GM23338 (cell line): Measurements from ENCODE around the gene TNNT3. TPM values are rescaled to one million over a fixed set of nuclear protein-coding genes. Genes with fewer than 3 reads are reported as not detected.

Source experiments
- ATAC-seq: fragments of 200-7000 bp; cut with Tn5 transposase; 3 replicates; pipeline ENCODE4 v1.9.1; 2020
- DNase-seq: peaks from one replicate; pipeline ENCODE4 v3.0.0-alpha.2; 2015; ENCODE audit warnings: low spot score
- H2AFZ ChIP-seq: fragments of 200-600 bp; sonication (generic); 2 replicates; pipeline ENCODE4 v1.8.0; 2016; ENCODE audit warnings: antibody characterized with exemption, mild to moderate bottlenecking, moderate library complexity
- H3F3A ChIP-seq: fragments of 200-600 bp; sonication (generic); replicated peaks from 2 replicates; pipeline ENCODE4 v1.8.0; 2017; ENCODE audit warnings: antibody characterized with exemption, mixed run types, low read depth
- H3K27ac ChIP-seq: fragments of 200-600 bp; sonication (generic); 2 replicates; pipeline ENCODE4 v1.6.1; 2016; ENCODE audit warnings: low read depth
- H3K27me3 ChIP-seq: fragments of 200-600 bp; sonication (generic); 2 replicates; pipeline ENCODE4 v1.8.0; 2016; ENCODE audit warnings: mild to moderate bottlenecking, mixed run types, moderate library complexity; ENCODE audit not compliant: insufficient read depth
- H3K36me3 ChIP-seq: fragments of 200-600 bp; sonication (generic); 2 replicates; pipeline ENCODE4 v1.8.0; 2016; ENCODE audit warnings: mild to moderate bottlenecking; ENCODE audit not compliant: insufficient read depth
- H3K4me1 ChIP-seq: fragments of 200-600 bp; sonication (generic); 2 replicates; pipeline ENCODE4 v1.8.0; 2016; ENCODE audit warnings: mild to moderate bottlenecking, moderate library complexity; ENCODE audit not compliant: insufficient read depth
- H3K4me2 ChIP-seq: fragments of 200-600 bp; sonication (generic); 2 replicates; pipeline ENCODE4 v1.7.1; 2017; ENCODE audit warnings: mixed run types
- H3K4me3 ChIP-seq: fragments of 200-600 bp; sonication (generic); 2 replicates; pipeline ENCODE4 v1.6.1; 2016; ENCODE audit warnings: mixed run types
- H3K79me2 ChIP-seq: fragments of 200-600 bp; sonication (generic); replicated peaks from 2 replicates; pipeline ENCODE4 v1.8.0; 2017; ENCODE audit warnings: mild to moderate bottlenecking; ENCODE audit not compliant: insufficient read depth
- H3K9me2 ChIP-seq: fragments of 200-600 bp; sonication (generic); 2 replicates; pipeline ENCODE4 v1.8.0; 2017; ENCODE audit not compliant: insufficient read depth
- H4K20me1 ChIP-seq: fragments of 200-600 bp; sonication (generic); replicated peaks from 2 replicates; pipeline ENCODE4 v1.8.0; 2017; ENCODE audit warnings: mild to moderate bottlenecking; ENCODE audit not compliant: insufficient read depth
- H3K27ac Mint-ChIP-seq: 2 replicates; pipeline ENCODE4 v1.8.0; 2020; ENCODE audit warnings: inconsistent platforms, mild to moderate bottlenecking, moderate library complexity, mixed read lengths
- H3K27me3 Mint-ChIP-seq: 3 replicates; pipeline ENCODE4 v1.8.0; 2022; ENCODE audit warnings: low read depth, mild to moderate bottlenecking, moderate library complexity, mixed read lengths, inconsistent platforms; ENCODE audit not compliant: insufficient read depth, poor library complexity
- H3K36me3 Mint-ChIP-seq: 3 replicates; pipeline ENCODE4 v1.8.0; 2021; ENCODE audit warnings: low read depth, mild to moderate bottlenecking, inconsistent platforms, moderate library complexity, mixed read lengths
- H3K4me1 Mint-ChIP-seq: 3 replicates; pipeline ENCODE4 v1.8.0; 2020; ENCODE audit warnings: mild to moderate bottlenecking, inconsistent platforms, mixed read lengths
- H3K4me3 Mint-ChIP-seq: 3 replicates; pipeline ENCODE4 v1.8.0; 2021; ENCODE audit warnings: moderate library complexity, mild to moderate bottlenecking, inconsistent platforms, mixed read lengths
- H3K9me3 Mint-ChIP-seq: 3 replicates; pipeline ENCODE4 v1.8.0; 2020; ENCODE audit warnings: moderate library complexity, mild to moderate bottlenecking, inconsistent platforms, mixed read lengths
- CREB1 ChIP-seq: fragments of 250-450 bp; sonication (Bioruptor Pico); IDR thresholded peaks from 2 replicates; pipeline ENCODE4 v1.5.0; 2020; ENCODE audit warnings: low read depth, mild to moderate bottlenecking, moderate library complexity
- JUNB ChIP-seq: IDR thresholded peaks from one replicate; pipeline ENCODE4 v1.6.1; 2016; ENCODE audit warnings: antibody characterized with exemption; ENCODE audit not compliant: unreplicated experiment
- POLR2AphosphoS5 ChIP-seq: IDR thresholded peaks from 2 replicates; pipeline ENCODE4 v1.6.1; 2016; ENCODE audit warnings: antibody characterized with exemption, low read depth
- ZNF114 ChIP-seq: fragments of 250-450 bp; sonication (Bioruptor Pico); IDR thresholded peaks from 2 replicates; pipeline ENCODE4 v1.5.0; 2020; ENCODE audit warnings: mild to moderate bottlenecking, moderate library complexity
- ZNF331 ChIP-seq: fragments of 250-450 bp; sonication (Bioruptor Pico); IDR thresholded peaks from 2 replicates; pipeline ENCODE4 v1.5.0; 2020; ENCODE audit warnings: low read depth, mild to moderate bottlenecking, moderate library complexity
- polyA plus RNA-seq: library from polyadenylated mRNA; unstranded; fragments of >200 nt; fragmentation: Nextera tagmentation; extraction: Ambion mirVana; gene quantifications from 2 replicates; pipeline ENCODE4 v1.2.1, GENCODE V29; 2016
- total RNA-seq: library from RNA; depleted of rRNA; stranded (reverse); fragments of >200 nt; shearing (Covaris generic); gene quantifications from 2 replicates; pipeline ENCODE4 v1.2.3, GENCODE V29; 2014
- TF ChIP-seq, protein P1 (sequence below), 2 experiments: fragments of 200-600 bp in 1 of 2; sonication (generic) in 1 of 2; conservative IDR thresholded peaks; 2 replicates each; pipeline versions ENCODE4 v1.5.1 to v1.6.1; 2016 to 2017; ENCODE audit warnings: antibody characterized with exemption in 2 of 2, low read depth in 2 of 2, mild to moderate bottlenecking in 2 of 2, moderate library complexity in 1 of 2
- TF ChIP-seq, protein P2 (sequence below): fragments of 250-450 bp; sonication (Bioruptor Pico); IDR thresholded peaks from 2 replicates; pipeline ENCODE4 v1.5.0; 2020; ENCODE audit warnings: mild to moderate bottlenecking, moderate library complexity

TNNT3 gene
- total and polyA plus RNA-seq, 2 experiments from 2014 or later: not detected

DNA sequence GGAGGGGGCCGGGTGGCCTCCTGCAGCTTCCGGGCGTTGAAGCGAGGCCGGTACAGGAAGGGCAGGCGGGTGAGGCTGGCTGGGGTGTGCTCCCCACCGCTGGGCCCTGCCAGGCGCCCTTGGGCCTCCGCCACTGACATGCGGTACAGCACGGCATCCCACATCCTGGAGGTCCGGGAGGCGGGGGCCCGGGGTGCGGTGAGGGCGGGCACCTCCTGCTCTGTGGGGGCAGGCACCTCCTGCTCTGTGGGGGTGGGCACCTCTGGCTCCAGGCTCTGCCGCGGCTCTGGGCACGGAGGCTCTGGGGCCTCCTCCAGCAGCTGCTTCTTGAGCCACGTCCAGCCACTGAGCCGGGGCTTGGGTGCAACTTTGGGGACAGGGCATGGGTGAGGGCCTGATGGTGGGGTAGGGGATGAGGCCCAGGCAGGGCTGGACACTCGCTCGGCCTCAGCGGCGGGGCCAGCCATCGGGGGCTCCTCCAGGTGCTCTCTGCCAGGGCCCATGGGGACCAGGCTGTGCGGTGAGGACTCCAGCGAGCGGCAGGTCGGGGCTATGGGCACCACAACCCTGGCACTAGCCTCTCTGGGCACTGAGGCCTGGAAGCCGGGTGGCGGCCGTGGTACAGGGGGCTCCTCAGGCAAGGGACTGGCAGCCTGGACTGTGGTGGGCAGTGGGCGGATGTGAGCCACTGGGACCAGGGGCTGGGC is 30.1 kb upstream of the TNNT3 start:
- no peak overlapping the region for H3K4me3 ChIP-seq
- H3K9me2 ChIP-seq: no peaks in the 10 kb centered on the region
- no peak overlapping the region for H2AFZ ChIP-seq
- no peaks in the 10 kb centered on the region for H3F3A ChIP-seq
- H3K79me2 ChIP-seq: no peaks in the 10 kb centered on the region
- H3K4me1 ChIP-seq: no peaks in the 10 kb centered on the region
- ATAC-seq: no peak
- H3K36me3 Mint-ChIP-seq: no peaks in the 10 kb centered on the region
- no peaks in the 10 kb centered on the region for H3K9me3 Mint-ChIP-seq
- no peak overlapping the region for H3K4me3 Mint-ChIP-seq
- TF ChIP-seq ZNF114 (CRISPR knock-in tag): no peak
- TF ChIP-seq JUNB: no peak
- no peak for TF ChIP-seq POLR2AphosphoS5
- TF ChIP-seq ZNF331 (CRISPR knock-in tag): no peak
- TF ChIP-seq CREB1 (CRISPR knock-in tag): no peak
- TF ChIP-seq, protein P1, sequence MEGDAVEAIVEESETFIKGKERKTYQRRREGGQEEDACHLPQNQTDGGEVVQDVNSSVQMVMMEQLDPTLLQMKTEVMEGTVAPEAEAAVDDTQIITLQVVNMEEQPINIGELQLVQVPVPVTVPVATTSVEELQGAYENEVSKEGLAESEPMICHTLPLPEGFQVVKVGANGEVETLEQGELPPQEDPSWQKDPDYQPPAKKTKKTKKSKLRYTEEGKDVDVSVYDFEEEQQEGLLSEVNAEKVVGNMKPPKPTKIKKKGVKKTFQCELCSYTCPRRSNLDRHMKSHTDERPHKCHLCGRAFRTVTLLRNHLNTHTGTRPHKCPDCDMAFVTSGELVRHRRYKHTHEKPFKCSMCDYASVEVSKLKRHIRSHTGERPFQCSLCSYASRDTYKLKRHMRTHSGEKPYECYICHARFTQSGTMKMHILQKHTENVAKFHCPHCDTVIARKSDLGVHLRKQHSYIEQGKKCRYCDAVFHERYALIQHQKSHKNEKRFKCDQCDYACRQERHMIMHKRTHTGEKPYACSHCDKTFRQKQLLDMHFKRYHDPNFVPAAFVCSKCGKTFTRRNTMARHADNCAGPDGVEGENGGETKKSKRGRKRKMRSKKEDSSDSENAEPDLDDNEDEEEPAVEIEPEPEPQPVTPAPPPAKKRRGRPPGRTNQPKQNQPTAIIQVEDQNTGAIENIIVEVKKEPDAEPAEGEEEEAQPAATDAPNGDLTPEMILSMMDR (conservative IDR thresholded peaks at IDR 0.05; ENCODE audit: low read depth in 2 of 2): no peak
- TF ChIP-seq, protein P2, sequence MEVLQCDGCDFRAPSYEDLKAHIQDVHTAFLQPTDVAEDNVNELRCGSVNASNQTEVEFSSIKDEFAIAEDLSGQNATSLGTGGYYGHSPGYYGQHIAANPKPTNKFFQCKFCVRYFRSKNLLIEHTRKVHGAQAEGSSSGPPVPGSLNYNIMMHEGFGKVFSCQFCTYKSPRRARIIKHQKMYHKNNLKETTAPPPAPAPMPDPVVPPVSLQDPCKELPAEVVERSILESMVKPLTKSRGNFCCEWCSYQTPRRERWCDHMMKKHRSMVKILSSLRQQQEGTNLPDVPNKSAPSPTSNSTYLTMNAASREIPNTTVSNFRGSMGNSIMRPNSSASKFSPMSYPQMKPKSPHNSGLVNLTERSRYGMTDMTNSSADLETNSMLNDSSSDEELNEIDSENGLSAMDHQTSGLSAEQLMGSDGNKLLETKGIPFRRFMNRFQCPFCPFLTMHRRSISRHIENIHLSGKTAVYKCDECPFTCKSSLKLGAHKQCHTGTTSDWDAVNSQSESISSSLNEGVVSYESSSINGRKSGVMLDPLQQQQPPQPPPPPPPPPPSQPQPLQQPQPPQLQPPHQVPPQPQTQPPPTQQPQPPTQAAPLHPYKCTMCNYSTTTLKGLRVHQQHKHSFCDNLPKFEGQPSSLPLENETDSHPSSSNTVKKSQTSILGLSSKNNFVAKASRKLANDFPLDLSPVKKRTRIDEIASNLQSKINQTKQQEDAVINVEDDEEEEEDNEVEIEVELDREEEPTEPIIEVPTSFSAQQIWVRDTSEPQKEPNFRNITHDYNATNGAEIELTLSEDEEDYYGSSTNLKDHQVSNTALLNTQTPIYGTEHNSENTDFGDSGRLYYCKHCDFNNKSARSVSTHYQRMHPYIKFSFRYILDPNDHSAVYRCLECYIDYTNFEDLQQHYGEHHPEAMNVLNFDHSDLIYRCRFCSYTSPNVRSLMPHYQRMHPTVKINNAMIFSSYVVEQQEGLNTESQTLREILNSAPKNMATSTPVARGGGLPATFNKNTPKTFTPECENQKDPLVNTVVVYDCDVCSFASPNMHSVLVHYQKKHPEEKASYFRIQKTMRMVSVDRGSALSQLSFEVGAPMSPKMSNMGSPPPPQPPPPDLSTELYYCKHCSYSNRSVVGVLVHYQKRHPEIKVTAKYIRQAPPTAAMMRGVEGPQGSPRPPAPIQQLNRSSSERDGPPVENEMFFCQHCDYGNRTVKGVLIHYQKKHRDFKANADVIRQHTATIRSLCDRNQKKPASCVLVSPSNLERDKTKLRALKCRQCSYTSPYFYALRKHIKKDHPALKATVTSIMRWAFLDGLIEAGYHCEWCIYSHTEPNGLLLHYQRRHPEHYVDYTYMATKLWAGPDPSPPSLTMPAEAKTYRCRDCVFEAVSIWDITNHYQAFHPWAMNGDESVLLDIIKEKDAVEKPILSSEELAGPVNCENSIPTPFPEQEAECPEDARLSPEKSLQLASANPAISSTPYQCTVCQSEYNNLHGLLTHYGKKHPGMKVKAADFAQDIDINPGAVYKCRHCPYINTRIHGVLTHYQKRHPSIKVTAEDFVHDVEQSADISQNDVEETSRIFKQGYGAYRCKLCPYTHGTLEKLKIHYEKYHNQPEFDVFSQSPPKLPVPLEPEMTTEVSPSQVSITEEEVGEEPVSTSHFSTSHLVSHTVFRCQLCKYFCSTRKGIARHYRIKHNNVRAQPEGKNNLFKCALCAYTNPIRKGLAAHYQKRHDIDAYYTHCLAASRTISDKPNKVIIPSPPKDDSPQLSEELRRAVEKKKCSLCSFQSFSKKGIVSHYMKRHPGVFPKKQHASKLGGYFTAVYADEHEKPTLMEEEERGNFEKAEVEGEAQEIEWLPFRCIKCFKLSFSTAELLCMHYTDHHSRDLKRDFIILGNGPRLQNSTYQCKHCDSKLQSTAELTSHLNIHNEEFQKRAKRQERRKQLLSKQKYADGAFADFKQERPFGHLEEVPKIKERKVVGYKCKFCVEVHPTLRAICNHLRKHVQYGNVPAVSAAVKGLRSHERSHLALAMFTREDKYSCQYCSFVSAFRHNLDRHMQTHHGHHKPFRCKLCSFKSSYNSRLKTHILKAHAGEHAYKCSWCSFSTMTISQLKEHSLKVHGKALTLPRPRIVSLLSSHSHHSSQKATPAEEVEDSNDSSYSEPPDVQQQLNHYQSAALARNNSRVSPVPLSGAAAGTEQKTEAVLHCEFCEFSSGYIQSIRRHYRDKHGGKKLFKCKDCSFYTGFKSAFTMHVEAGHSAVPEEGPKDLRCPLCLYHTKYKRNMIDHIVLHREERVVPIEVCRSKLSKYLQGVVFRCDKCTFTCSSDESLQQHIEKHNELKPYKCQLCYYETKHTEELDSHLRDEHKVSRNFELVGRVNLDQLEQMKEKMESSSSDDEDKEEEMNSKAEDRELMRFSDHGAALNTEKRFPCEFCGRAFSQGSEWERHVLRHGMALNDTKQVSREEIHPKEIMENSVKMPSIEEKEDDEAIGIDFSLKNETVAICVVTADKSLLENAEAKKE: no peak
- H3K4me2 ChIP-seq: no peak overlapping the region
- DNase-seq: no peak
- no peaks in the 10 kb centered on the region for H3K4me1 Mint-ChIP-seq
- H3K36me3 ChIP-seq: no peaks in the 10 kb centered on the region
- H3K27ac Mint-ChIP-seq: no peak overlapping the region
- H4K20me1 ChIP-seq: no peaks in the 10 kb centered on the region
- H3K27me3 ChIP-seq: no peaks in the 10 kb centered on the region
- H3K27ac ChIP-seq: no peak overlapping the region
- H3K27me3 Mint-ChIP-seq: peaks cover 7% of the 10 kb centered on the region
